Activated CD4-positive, CD25-positive, alpha-beta regulatory T cell (primary cell): ENCODE measurements around the gene TLE1.
"Not testable (repeated sequence)": the region's sequence is repeated elsewhere in the genome, so short reads cannot be mapped to it uniquely, and the experiment has no call there.

ENCODE experiments used
- DNase-seq, 4 experiments: peaks; one replicate each; lab custom pipeline; 2025; lab: John Stamatoyannopoulos, UW

TLE1 gene

DNA sequence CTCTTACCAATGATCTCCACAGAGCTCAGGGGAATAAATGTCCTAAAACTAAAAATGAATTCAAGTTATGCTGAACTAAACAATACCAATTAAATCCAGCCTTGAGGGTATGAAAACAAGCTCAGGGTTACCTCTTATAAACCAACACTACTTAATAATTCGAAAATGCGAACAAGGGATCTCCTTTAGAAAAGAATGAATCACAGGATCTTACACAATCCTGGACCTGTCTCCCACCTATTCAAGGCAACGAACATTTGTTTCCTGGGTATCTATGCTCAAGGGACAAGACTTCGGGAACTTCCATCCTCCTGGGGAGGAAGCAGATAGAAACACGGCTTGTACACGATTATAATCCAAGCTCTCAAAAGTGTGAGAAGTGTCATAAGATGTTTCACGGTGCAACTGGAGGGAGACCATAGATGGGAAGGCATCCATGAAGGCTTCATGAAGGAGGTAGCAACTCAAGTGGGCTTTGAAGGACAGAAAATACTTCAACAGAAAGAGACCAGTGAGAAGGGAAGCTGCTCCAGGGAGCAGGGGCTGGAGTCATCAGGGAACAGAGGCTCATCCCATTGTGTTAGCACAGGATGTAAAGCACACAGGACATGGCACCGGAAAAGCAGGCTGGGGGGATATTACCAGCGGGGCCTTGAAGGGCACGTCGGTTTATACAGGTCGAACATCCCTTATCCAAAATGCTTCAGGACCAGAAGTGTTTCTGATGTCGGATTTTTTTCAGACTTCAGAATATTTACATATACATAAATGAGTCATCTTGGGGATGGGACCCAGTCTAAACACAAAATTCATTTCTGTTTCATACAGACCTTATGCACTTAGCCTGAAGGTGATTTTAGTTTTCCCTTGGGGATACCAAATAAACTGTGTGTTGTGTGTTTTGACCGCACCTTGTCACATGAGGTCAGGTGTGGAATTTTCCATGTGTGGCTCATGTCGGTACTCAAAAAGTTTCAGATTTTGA is 87.4 kb downstream of the TLE1 start:
- DNase-seq, result no peak

GRCh38 chr9:81600631-81601030 is 88.7 kb downstream of the TLE1 start:
- no peak for DNase-seq

DNA sequence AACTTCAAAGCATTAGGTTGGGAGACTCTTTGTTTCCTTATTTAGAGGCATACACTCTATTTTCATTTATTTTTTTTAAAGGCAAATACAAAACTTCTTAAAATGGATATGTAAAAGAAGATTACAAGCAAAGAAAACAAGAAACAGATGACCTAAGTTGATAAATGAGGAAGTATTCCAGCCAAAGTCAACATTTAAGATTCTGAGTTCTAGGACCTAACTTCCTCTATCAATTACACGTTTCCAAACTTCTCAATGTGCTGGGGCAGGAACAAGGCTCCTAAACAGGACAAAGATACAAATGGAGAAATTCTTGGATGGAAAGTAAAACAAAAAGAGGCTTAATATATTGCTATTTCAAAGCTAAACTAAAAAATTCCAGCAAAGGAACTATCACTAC is 89.5 kb downstream of the TLE1 start:
- DNase-seq, result no peak

DNA sequence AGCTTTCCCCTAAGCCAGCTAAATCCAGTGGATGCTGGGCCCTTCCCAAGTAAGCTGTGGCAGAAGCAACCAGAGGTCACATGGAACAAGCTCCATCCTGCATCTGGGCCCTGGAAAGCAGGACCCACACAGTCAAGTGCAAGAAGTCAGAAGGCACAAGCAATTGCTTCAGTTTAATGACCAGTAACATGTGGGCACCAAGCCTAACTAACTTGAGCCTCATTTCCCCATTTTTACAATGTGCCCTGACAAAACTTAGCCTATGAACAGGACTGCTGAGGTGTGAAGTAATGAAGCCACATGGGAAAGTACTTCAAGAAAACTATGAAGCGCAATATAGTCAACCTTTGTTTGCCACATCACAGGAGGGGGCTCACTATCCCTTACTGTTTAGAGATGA is 90.5 kb downstream of the TLE1 start:
- no peak for DNase-seq

GRCh38 chr9:81598123-81598497 is 91.2 kb downstream of the TLE1 start:
- no peak for DNase-seq

- DNase-seq, result no peak
These were observed 91.8 kb downstream of the TLE1 start for GRCh38 chr9:81597419-81598122.

DNA sequence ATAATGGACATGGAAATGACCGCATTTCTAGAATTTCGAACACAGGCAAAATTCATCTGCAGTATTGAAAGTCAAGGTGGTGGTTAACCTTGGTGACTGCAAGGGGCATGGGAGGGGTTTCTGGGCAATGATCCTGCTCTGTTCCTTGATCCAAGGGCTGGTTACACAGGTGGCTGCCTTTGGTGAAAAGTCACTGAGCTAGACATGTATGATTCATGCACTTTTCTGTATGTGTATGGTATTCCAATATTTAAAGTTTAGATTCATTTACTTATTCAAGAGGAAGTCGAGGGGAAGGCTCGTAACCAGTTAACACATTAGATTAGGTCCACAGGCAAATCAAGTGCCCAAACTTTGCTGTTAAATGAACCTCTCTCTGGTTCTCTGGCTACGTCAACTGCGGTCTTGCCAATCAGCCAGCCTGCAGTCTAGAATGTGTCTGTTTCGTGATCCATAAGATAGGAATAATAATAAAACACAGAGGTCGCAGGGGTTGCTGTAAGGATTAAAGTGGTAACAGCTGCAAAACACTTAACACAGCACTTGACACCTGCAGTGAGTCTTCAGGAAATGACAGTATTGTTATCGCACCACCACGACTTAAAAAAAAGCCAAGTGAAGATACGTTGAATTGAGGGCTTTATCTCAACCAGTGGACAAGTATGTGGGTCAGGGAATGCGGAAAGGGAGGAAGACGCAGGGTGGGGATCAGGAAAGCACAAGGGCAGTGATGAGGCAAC is 92.5 kb downstream of the TLE1 start:
- DNase-seq, result no peak

DNA sequence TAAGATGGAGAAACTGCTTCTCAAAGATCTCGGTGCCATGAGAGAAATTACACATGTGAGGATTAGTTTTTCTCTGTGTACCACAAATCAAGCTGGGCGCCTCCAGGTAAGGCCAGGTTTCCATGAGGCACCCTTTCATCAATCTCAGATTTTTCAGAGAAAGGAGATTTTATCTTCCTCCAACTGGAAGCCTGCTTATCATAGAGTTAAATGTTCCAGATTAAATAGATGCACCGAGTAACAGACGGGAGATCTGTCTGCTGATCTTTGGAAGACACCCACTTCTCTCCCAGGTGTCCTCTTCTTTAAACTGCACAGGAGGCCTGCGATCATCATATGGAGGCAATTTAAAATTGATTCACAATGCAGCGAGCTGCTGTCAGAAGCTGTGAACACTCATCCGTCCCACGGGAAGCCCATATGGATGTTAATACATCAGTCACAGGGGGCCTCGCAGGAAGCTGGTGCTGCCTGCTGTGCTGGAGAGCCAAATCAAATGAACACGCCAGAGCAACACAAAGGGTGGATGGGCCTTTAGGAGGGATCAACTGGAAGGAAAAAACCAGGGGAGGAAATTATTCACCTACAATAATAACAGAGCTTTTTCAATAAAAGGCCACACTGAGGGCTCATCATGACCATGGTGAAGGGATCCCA is 93.3 kb downstream of the TLE1 start:
- DNase-seq, result no peak

GRCh38 chr9:81595293-81595692 is 94.1 kb downstream of the TLE1 start:
- not testable (repeated sequence) for DNase-seq

GRCh38 chr9:81594415-81594814 is 94.9 kb downstream of the TLE1 start:
- DNase-seq, result no peak

- no peak for DNase-seq
These were observed 96.5 kb downstream of the TLE1 start for GRCh38 chr9:81592887-81593266.

DNA sequence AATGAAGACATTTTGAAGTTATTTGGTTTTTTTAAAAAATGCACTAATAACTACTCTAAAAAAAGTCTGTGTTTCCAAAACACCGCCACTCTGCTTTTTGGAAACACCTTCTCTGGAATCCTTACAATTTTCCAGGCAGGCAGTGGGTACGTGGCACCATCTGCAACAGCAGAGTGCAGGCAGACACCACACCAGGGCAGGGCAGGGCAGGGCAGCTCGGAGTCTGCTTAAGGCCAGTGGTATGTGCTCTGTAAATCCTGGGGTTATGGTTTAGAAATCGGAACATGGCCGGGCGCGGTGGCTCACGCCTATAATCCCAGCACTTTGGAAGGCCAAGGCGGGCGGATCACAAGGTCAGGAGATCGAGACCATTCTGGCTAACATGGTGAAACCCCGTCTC is 97.6 kb downstream of the TLE1 start:
- no peak for DNase-seq

DNA sequence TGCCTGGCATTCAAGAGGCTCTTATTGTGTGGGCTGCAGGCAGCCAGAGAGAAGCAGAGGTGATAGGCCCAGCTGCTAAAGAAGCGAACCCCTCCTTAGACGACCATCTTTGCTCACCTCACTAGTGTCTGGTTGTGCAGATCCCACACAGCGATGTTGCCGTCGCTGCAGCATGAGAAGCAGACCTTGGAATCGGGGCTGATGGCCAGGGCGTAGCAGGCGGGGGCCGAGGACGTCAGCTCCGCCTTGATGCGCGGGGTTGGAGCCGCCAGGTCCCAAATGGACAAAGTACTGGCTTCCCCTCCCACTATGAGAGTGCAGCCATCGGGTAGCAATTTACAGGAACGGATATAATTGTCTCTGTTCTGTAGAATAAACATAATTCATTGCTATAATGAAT is 98.7 kb downstream of the TLE1 start:
- no peak for DNase-seq

DNA sequence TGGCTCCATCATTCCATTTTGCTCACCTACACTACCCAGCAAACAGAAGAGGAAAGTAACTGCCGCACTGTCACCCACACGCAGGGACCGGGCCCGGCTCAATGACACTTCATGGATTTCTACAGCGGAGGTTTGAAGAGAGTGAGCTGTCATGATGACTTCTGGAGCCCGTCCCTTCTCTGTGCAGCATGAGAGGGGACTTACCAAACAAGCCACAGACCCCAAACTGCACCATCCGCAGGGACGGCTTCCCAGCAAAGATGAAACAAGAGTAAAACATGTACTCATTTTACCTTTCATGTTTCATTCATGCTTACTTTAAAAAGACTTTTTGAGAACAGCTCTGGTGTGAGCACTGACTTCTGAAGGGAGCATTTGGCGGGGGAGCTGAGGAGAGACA is 99.5 kb downstream of the TLE1 start:
- no peak for DNase-seq

- no peak for DNase-seq
These were observed 100.0 kb downstream of the TLE1 start for GRCh38 chr9:81589392-81589791.

GRCh38 chr9:81588148-81588871 is 101.0 kb downstream of the TLE1 start:
- no peak for DNase-seq

GRCh38 chr9:81586786-81587185 is 102.6 kb downstream of the TLE1 start:
- DNase-seq, result no peak

GRCh38 chr9:81585191-81585763 is 104.1 kb downstream of the TLE1 start:
- DNase-seq, result no peak

GRCh38 chr9:81584099-81584498 is 105.2 kb downstream of the TLE1 start:
- DNase-seq, result no peak

GRCh38 chr9:81581986-81582385 is 107.4 kb downstream of the TLE1 start:
- no peak for DNase-seq

DNA sequence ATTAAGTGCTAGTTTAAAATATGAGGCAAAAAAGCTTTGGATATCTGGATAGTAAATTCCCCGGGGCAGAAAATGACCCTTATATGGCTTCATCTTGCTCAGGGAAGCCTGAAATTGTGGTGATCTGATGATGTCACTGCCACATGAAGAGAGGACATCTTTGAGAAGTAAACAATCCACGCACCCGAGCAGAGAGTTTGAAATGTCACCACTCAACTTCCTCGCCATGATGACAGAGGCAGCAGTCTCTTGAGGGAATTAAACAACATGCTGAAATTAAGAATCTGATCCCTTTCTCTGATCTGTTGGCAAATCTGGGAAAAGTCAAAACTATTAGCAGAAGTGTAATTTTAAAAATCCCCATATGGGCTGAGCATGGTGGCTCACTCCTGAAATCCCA is 110.0 kb downstream of the TLE1 start:
- DNase-seq, result no peak
